Measurements from ENCODE around the gene MCIDAS.

DNA sequence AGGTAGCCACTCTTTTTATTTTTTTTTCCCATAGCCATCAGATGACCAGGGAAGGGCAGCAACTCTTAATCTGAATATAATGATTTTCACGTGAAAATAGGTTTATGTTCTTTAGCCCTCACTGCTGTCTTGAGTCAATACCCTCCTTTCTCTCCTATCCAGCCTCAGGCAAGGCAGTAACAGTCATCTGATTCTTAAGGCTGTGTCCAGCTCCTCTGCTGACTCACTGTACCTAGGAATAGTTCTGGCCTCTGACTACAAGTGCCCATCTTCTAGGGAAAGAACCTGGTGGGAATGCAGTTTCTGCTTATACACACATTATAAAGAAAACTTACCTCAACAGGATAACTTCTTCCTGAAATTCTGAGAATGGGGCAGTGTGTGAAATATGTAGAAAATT lies 49.7 kb upstream of the MCIDAS start:
- TF ChIP-seq CTCF (IDR thresholded peaks at IDR 0.05), result no peak
- no peak for TF ChIP-seq POLR2A (IDR thresholded peaks at IDR 0.05)
